OCI-LY1 (cell line): ENCODE data around the gene MAGEA2B.
"Not testable (repeated sequence)": the region's sequence is repeated elsewhere in the genome, so short reads cannot be mapped to it uniquely, and the experiment has no call there.

Experiments
- H2AFZ ChIP-seq: fragments of 200-600 bp; sonication (generic), shearing (Covaris generic); 2 replicates; pipeline ENCODE4 v1.6.0; 2014; ENCODE audit warnings: antibody characterized with exemption, mild to moderate bottlenecking, low read length
- H3F3A ChIP-seq: fragments of 200-600 bp; sonication (generic), shearing (Covaris generic); 2 replicates; pipeline ENCODE4 v1.6.0; 2014; ENCODE audit warnings: mild to moderate bottlenecking, antibody characterized with exemption, low read length, moderate library complexity; ENCODE audit not compliant: insufficient read depth
- H3K27ac ChIP-seq: fragments of 200-600 bp; sonication (generic); 2 replicates; pipeline ENCODE4 v1.5.1; 2014; ENCODE audit warnings: low read length, mixed run types, mild to moderate bottlenecking, low read depth; ENCODE audit not compliant: poor library complexity, severe bottlenecking
- H3K27me3 ChIP-seq: fragments of 200-600 bp; sonication (generic); 2 replicates; pipeline ENCODE4 v1.6.0; 2014; ENCODE audit warnings: antibody characterized with exemption, mild to moderate bottlenecking, low read length, moderate library complexity; ENCODE audit not compliant: insufficient read depth
- H3K36me3 ChIP-seq: fragments of 200-600 bp; sonication (generic); 2 replicates; pipeline ENCODE4 v1.6.1; 2014; ENCODE audit warnings: mild to moderate bottlenecking, antibody characterized with exemption, low read length, moderate library complexity, mixed read lengths; ENCODE audit not compliant: insufficient read depth
- H3K4me1 ChIP-seq: fragments of 200-600 bp; sonication (generic); 2 replicates; pipeline ENCODE4 v1.5.1; 2014; ENCODE audit warnings: mild to moderate bottlenecking, low read length, moderate library complexity; ENCODE audit not compliant: insufficient read depth, severe bottlenecking
- H3K4me2 ChIP-seq: fragments of 200-600 bp; sonication (generic), shearing (Covaris generic); 2 replicates; pipeline ENCODE4 v1.6.1; 2014; ENCODE audit warnings: low read length
- H3K4me3 ChIP-seq: fragments of 200-600 bp; sonication (generic); 2 replicates; pipeline ENCODE4 v1.5.1; 2014; ENCODE audit warnings: low read length, low read depth, mild to moderate bottlenecking, mixed read lengths; ENCODE audit not compliant: poor library complexity, severe bottlenecking
- H3K79me2 ChIP-seq: fragments of 200-600 bp; shearing (Covaris generic); 2 replicates; pipeline ENCODE4 v1.6.1; 2016; ENCODE audit warnings: mixed run types, low read length, mixed read lengths; ENCODE audit not compliant: insufficient read depth
- H3K9ac ChIP-seq: fragments of 200-600 bp; sonication (generic), shearing (Covaris generic); 2 replicates; pipeline ENCODE4 v1.6.1; 2014; ENCODE audit warnings: mild to moderate bottlenecking, low read length, mixed read lengths
- H3K9me2 ChIP-seq: fragments of 200-600 bp; sonication (generic), shearing (Covaris generic); 2 replicates; pipeline ENCODE4 v1.6.1; 2014; ENCODE audit warnings: low read depth, mild to moderate bottlenecking, low read length, mixed read lengths
- H3K9me3 ChIP-seq: fragments of 200-600 bp; shearing (Covaris generic); 2 replicates; pipeline ENCODE4 v1.6.1; 2014; ENCODE audit warnings: low read length, mixed read lengths
- H4K20me1 ChIP-seq: fragments of 200-600 bp; sonication (generic), shearing (Covaris generic); 2 replicates; pipeline ENCODE4 v1.6.0; 2016; ENCODE audit warnings: mild to moderate bottlenecking, low read length; ENCODE audit not compliant: insufficient read depth
- CTCF ChIP-seq: fragments of 200-600 bp; sonication (generic), shearing (Covaris generic); IDR thresholded peaks from 2 replicates; pipeline ENCODE4 v1.5.1; 2017; ENCODE audit warnings: mild to moderate bottlenecking, antibody characterized with exemption, low read length, moderate library complexity, mixed read lengths
- EZH2 ChIP-seq: fragments of 200-600 bp; sonication (generic), shearing (Covaris generic); IDR thresholded peaks from 2 replicates; pipeline ENCODE4 v1.8.0; 2017; ENCODE audit warnings: borderline replicate concordance, mixed run types, mild to moderate bottlenecking, antibody characterized with exemption, low read length, moderate library complexity, mixed read lengths

Gene MAGEA2B

GRCh38 chrX:152713815-152714787 is at the start of gene MAGEA2B:
MAGEA2B (plus strand) TSS chrX:152714628; CDS start chrX:152717107, 2,479 bp downstream.
- H3K27ac ChIP-seq, H3K36me3 ChIP-seq, H3K4me2 ChIP-seq, H3K27me3 ChIP-seq, H3K79me2 ChIP-seq, H3K4me1 ChIP-seq, H3K9me2 ChIP-seq, H3F3A ChIP-seq, H3K9me3 ChIP-seq, H3K4me3 ChIP-seq, H4K20me1 ChIP-seq, H3K9ac ChIP-seq, H2AFZ ChIP-seq: not testable (repeated sequence)

- Histone ChIP-seq H3K4me1 (no peaks in the 10 kb centered on the region), H3K9me2 (no peaks in the 10 kb centered on the region), H3K9me3 (no peaks in the 10 kb centered on the region), H3K4me2 (no peak overlapping the region), H3K4me3 (no peak overlapping the region), H3F3A (no peaks in the 10 kb centered on the region), H3K27me3 (no peaks in the 10 kb centered on the region), H3K27ac (no peak overlapping the region), H3K79me2 (no peaks in the 10 kb centered on the region), H4K20me1 (no peaks in the 10 kb centered on the region), H2AFZ (no peak overlapping the region), H3K36me3 (no peaks in the 10 kb centered on the region), H3K9ac (no peak overlapping the region)
- TF ChIP-seq CTCF (no peak), EZH2 (no peak)
Observed at GRCh38 chrX:152674135-152674534, 40.3 kb upstream of the MAGEA2B start.

- H3F3A ChIP-seq, H3K9ac ChIP-seq, H3K79me2 ChIP-seq, H3K4me1 ChIP-seq, H3K4me2 ChIP-seq, H3K9me3 ChIP-seq, H3K4me3 ChIP-seq, H4K20me1 ChIP-seq, H3K27me3 ChIP-seq, H3K9me2 ChIP-seq, H3K27ac ChIP-seq, H2AFZ ChIP-seq, H3K36me3 ChIP-seq: not testable (repeated sequence)
Observed at GRCh38 chrX:152674652-152675051, 39.8 kb upstream of the MAGEA2B start.

GRCh38 chrX:152681012-152681411 is 33.4 kb upstream of the MAGEA2B start:
- H3K27me3 ChIP-seq, H3K4me2 ChIP-seq, H2AFZ ChIP-seq, H3K4me1 ChIP-seq, H4K20me1 ChIP-seq, H3K27ac ChIP-seq, H3K9me3 ChIP-seq, H3K36me3 ChIP-seq, H3K4me3 ChIP-seq, H3K9me2 ChIP-seq, H3F3A ChIP-seq, H3K9ac ChIP-seq, H3K79me2 ChIP-seq: not testable (repeated sequence)

- H3K9me3 ChIP-seq, H3K4me2 ChIP-seq, H3K27ac ChIP-seq, H3F3A ChIP-seq, H3K27me3 ChIP-seq, H3K9me2 ChIP-seq, H4K20me1 ChIP-seq, H3K36me3 ChIP-seq, H3K4me1 ChIP-seq, H3K9ac ChIP-seq, H2AFZ ChIP-seq, H3K4me3 ChIP-seq, H3K79me2 ChIP-seq: not testable (repeated sequence)
Observed at GRCh38 chrX:152697952-152698931, 16.2 kb upstream of the MAGEA2B start, which contains the start of gene MAGEA3. MAGEA3 (plus strand) TSS chrX:152698794; CDS start chrX:152700833, 2,039 bp downstream.

- not testable (repeated sequence) for H3F3A ChIP-seq, H4K20me1 ChIP-seq, H3K4me2 ChIP-seq, H3K9ac ChIP-seq, H3K9me2 ChIP-seq, H3K4me1 ChIP-seq, H3K36me3 ChIP-seq, H3K79me2 ChIP-seq, H2AFZ ChIP-seq, H3K27me3 ChIP-seq, H3K4me3 ChIP-seq, H3K9me3 ChIP-seq, H3K27ac ChIP-seq
Observed at GRCh38 chrX:152700390-152700789, 14.0 kb upstream of the MAGEA2B start.
